ENCODE data around the gene VAMP4. TPM values are rescaled to one million over a fixed set of nuclear protein-coding genes. Genes with fewer than 3 reads are reported as not detected.

Gene VAMP4
- total and polyA plus RNA-seq, 10 of the 15 experiments (the other 5 are each of a cell fraction or from before 2014, with no cell fraction given) = 0.90 to 7.9 (median 4.3) TPM

DNA sequence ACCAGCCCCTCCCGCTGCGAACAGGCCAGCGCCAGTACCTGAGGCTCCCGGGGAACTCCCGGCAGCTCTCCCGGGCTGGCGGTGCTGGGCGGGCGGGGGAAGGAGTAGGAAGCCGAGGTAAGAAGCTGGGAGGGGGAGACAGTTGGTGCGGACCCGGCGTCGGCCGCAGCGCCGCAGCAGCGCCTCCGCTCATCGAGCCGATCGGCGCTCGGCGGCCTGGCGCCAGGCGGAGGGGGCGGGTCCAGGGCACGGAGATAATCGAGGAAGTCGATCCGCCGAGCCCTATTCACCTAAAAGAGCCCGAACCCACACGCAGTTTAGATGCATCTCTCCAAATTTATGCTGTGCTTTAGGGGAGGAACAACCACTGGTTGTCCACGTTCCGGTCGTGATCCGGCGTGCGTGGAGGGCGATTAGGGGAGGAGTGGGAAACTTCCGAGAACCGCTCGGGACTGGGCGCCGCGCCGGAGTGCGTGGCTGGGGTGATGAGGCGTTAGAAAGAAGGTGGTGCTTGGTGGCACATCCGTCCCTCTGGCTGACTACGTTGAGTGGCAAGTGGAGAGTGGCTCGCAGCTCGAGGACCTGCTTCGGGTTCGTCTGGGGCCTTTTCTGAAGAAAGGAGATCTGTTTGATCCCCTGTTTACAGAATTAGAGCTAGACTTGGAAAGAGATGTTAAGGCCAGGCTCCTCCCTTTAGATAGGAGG is at the start of gene VAMP4 (continued):
- TF ChIP-seq, protein P1, sequence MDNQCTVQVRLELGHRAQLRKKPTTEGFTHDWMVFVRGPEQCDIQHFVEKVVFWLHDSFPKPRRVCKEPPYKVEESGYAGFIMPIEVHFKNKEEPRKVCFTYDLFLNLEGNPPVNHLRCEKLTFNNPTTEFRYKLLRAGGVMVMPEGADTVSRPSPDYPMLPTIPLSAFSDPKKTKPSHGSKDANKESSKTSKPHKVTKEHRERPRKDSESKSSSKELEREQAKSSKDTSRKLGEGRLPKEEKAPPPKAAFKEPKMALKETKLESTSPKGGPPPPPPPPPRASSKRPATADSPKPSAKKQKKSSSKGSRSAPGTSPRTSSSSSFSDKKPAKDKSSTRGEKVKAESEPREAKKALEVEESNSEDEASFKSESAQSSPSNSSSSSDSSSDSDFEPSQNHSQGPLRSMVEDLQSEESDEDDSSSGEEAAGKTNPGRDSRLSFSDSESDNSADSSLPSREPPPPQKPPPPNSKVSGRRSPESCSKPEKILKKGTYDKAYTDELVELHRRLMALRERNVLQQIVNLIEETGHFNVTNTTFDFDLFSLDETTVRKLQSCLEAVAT (IDR thresholded peaks at IDR 0.05) = peak; percentile 100
- TF ChIP-seq HCFC1 (IDR thresholded peaks at IDR 0.05; ENCODE audit: low read length) = peak; percentile 78
- peak; percentile 74; the same call in 1 of the 2 replicates for TF ChIP-seq IKZF1 (conservative IDR thresholded peaks at IDR 0.05)
- TF ChIP-seq PML (IDR thresholded peaks at IDR 0.05; ENCODE audit: low read length) = peak; percentile 94
- TF ChIP-seq ETV6 (conservative IDR thresholded peaks at IDR 0.05 in 1 of 2, IDR thresholded peaks at IDR 0.05 in 1 of 2; ENCODE audit: borderline replicate concordance in 1 of 2, low read depth in 1 of 2) = no peak
- TF ChIP-seq MTA3 (IDR thresholded peaks at IDR 0.05; ENCODE audit: borderline replicate concordance, low read length) = no peak
- no peak for TF ChIP-seq NRF1 (conservative IDR thresholded peaks at IDR 0.05; ENCODE audit: low read depth, low read length)
- 0 out of 2 replicates have a peak, but pooled peaks have one; percentile 29 for TF ChIP-seq ZSCAN29 (IDR thresholded peaks at IDR 0.05)
- no peak for TF ChIP-seq CEBPB (IDR thresholded peaks at IDR 0.05; ENCODE audit: borderline replicate concordance in 1 of 2, low read depth in 2 of 2, low read length in 2 of 2)
- peak; percentile 55 for TF ChIP-seq IRF3 (IDR thresholded peaks at IDR 0.05)
- peak; percentile 32; the same call in 1 of the 2 replicates for TF ChIP-seq RAD51 (IDR thresholded peaks at IDR 0.05)
